GM13977 (cell line): ENCODE data around the gene GSG1L.

ENCODE experiments used
- DNase-seq: peaks from one replicate; pipeline ENCODE4 v3.0.0; 2012; ENCODE audit warnings: low spot score
- in situ Hi-C: fragments of 300-500 bp; cut with MboI; formaldehyde crosslinking; loops from one replicate; pipeline ENCODE4 v1.12.0; 2022; ENCODE audit warnings: low sequenced_read_pairs, low pct_unique_long_range_greater_than_20kb, mixed read lengths, inconsistent platforms; ENCODE audit not compliant: unreplicated experiment
- TF ChIP-seq, protein P1 (sequence below): IDR thresholded peaks from 2 replicates; pipeline ENCODE4 v1.5.1; 2012; ENCODE audit warnings: mild to moderate bottlenecking, control low read depth; ENCODE audit not compliant: insufficient read depth; ENCODE audit errors: extremely low read depth, missing control alignments

GSG1L gene

DNA sequence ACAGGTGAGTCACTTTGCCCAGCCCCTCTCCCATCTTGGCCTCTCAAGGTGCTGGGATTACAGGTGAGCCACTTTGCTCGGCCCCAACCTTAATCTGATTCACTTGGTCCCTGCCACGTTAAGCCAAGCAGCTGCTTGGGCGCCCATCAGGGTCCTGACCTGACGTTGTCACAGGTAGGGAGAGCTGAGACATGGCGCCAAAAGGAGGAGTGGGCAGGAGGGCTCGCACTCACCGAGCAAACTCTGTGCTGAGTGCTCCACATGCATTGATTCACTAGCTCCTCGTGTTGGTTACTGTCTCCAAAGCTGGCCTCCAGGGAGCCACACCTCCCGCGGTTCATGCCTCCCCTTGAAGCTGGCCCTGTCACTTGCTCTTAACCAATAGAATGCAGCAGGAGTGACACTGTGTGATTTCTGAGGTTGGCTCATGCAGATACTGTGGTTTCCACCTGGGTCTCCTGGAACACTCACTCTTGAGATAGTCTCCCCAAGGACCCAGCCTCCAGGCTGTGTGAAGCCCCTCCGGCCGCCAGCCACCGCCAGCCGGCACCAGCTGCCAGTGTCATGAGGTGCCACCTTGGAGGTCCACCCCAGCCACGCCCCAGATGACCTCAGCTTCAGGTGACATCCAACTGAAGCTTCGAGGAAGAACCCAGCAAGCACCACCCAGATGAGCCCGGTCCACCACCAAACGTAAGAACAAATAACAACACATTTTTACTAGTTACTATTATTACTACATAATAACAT lies 223.0 kb downstream of the GSG1L start:
- in situ Hi-C loops: no loop called here
- DNase-seq: no peak
- TF ChIP-seq, protein P1, sequence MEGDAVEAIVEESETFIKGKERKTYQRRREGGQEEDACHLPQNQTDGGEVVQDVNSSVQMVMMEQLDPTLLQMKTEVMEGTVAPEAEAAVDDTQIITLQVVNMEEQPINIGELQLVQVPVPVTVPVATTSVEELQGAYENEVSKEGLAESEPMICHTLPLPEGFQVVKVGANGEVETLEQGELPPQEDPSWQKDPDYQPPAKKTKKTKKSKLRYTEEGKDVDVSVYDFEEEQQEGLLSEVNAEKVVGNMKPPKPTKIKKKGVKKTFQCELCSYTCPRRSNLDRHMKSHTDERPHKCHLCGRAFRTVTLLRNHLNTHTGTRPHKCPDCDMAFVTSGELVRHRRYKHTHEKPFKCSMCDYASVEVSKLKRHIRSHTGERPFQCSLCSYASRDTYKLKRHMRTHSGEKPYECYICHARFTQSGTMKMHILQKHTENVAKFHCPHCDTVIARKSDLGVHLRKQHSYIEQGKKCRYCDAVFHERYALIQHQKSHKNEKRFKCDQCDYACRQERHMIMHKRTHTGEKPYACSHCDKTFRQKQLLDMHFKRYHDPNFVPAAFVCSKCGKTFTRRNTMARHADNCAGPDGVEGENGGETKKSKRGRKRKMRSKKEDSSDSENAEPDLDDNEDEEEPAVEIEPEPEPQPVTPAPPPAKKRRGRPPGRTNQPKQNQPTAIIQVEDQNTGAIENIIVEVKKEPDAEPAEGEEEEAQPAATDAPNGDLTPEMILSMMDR: no peak

- in situ Hi-C loops: no loop called here
- DNase-seq: no peak
- TF ChIP-seq, protein P1: no peak
Observed at GRCh38 chr16:27839419-27839818, 224.1 kb downstream of the GSG1L start.

DNA sequence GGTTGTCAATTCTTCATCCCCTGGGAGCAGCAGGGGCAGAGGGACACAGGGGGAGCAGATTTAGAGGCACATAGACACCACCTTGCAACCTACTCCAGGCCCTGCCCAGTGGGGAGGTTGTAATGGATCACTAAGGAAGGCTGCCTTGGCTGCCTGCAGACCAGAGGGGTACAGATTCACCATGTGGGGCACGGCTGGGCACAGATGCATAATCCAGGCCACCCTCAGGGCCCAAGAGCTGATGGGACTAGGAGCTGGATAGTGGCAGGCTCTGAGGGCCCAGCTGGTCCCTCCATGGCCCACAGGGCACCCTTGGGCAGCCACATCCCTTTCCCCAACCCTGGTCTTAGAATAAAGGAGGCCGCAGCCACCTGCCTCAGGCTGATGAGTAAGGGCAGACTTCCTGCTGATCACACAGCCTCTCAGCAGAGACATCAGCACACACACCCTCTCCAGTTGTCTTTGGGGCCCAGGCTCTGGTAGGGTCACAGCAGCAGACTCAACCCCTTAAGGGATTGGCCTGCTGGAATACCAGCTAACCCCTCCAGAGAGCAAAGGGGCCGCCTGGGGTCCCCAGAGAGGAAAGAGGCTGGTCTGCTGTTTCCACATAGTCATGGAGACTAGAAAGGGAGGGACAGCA lies 224.9 kb downstream of the GSG1L start:
- no peak for DNase-seq
- in situ Hi-C loops: no loop called here
- TF ChIP-seq, protein P1: no peak

DNA sequence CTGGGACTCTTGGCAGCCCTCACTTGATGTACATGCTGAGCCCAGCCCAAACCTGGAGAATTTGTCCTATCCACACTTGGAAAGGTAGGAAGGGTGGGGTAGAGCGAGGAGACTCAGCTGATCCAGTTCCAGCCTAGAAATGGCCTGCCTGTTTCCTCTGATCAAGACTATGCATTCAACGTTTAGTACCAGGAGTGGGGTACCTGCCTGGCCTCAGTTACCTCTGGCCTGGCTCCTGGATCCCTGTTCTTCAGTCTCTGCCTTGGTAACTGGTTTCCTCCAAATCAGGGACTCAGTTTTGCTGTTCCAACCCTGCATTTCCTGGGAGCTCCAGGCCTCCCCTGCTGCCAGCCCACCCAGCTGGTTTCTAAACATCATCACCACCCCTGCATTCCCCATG lies 233.5 kb downstream of the GSG1L start:
- in situ Hi-C loops: no loop called here
- DNase-seq: no peak
- TF ChIP-seq, protein P1: no peak

DNA sequence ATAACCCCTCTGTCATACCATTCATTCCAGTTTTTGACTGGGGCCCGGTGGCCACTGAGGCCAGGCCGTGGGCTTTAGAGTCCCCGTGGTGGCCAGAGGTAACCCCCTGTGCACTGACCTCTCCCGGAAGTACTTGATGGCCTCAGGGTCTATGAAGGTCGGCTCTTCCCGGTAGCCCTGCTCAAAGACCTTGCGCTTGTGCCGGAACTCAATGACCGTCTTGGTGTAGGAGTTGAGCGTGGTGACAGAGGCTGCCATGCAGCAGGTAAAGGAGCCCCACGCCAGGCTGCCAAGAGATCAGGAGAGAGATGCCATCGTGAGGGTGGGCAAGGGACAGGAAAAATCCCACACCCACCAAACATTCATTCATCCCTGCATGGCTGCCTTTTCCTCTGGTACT lies 234.8 kb downstream of the GSG1L start:
- TF ChIP-seq, protein P1: no peak
- in situ Hi-C loops: no loop called here
- DNase-seq: no peak

GRCh38 chr16:27827765-27828164 lies 235.7 kb downstream of the GSG1L start:
- TF ChIP-seq, protein P1: no peak
- in situ Hi-C loops: no loop called here
- DNase-seq: no peak

DNA sequence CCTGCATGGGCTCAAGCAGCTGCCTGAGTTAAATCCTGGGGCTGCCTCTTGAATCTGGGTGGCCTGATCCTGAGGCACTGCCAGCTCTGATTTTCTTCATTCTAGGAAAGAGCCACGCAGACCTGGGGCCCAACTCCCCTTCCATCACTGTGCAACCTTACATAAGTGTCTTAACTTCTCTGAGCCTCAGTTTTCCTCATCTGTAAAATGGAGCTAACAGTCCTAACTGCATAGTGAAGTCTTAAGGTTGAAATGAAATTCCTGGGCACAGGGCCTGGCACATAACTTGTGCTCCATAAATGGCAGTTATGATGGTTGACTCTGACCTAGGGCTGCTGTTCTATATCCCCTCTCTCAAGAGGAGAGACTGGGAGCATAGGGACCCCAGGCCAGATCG lies 236.6 kb downstream of the GSG1L start:
- in situ Hi-C loops: no loop called here
- TF ChIP-seq, protein P1: no peak
- no peak for DNase-seq
